Pulmonary artery endothelial cell (primary cell): Measurements from ENCODE around the gene TEX52. TPM values are rescaled to one million over a fixed set of nuclear protein-coding genes. Genes with fewer than 3 reads are reported as not detected.

Experiments used
- DNase-seq: peaks from one replicate; pipeline ENCODE4 v3.0.0-alpha.2; 2011; ENCODE audit warnings: low read depth, low spot score
- total RNA-seq: library from RNA; depleted of rRNA; stranded (reverse); fragments of >200 nt; gene quantifications from 2 replicates; pipeline ENCODE4 v1.2.3, GENCODE V29; 2014

The TEX52 gene
- total RNA-seq, 1 donor from 2014 or later = not detected

- DNase-seq = no peak
These were observed 56.7 kb downstream of the TEX52 start for GRCh38 chr12:2800046-2800570.

Other genes with a start within 250 kb of the TEX52 start
- 53.5 and 147 TPM in 2 replicates for gene FKBP4, start 62.1 kb downstream of the TEX52 start, total RNA-seq
- 11.1 and 15.9 TPM in 2 replicates for gene ITFG2, start 44.4 kb downstream of the TEX52 start, total RNA-seq
- gene NRIP2, start 22.0 kb downstream of the TEX52 start, total RNA-seq = not detected in 2 replicates
- gene FOXM1, start 20.1 kb upstream of the TEX52 start, total RNA-seq = 6.3 and 16.5 TPM in 2 replicates
- gene RHNO1, start 20.2 kb upstream of the TEX52 start, total RNA-seq = 19.5 and 27.9 TPM in 2 replicates
- 14.3 and 17.3 TPM in 2 replicates for gene TULP3, start 33.9 kb upstream of the TEX52 start, total RNA-seq
- 26.2 and 29.1 TPM in 2 replicates for gene TEAD4, start 102.4 kb upstream of the TEX52 start, total RNA-seq
- 65.0 and 67.0 TPM in 2 replicates for gene TSPAN9, start 220.3 kb upstream of the TEX52 start, total RNA-seq